CD4-positive, alpha-beta T cell (primary cell): Measurements from ENCODE around the gene SAMD8. TPM values are rescaled to one million over a fixed set of nuclear protein-coding genes. Genes with fewer than 3 reads are reported as not detected.
"Not testable (repeated sequence)": the region's sequence is repeated elsewhere in the genome, so short reads cannot be mapped to it uniquely, and the experiment has no call there.

ENCODE experiments used
- ATAC-seq: fragments of 200-7000 bp; cut with Tn5 transposase; one replicate; pipeline ENCODE4 v1.10.0; 2022; ENCODE audit warnings: mild to moderate bottlenecking; ENCODE audit not compliant: poor library complexity
- CTCF ChIA-PET: fragments of 350-600 bp; sonication (Branson Sonifier 250); formaldehyde crosslinking; loops from one replicate; lab custom pipeline; 2021; ENCODE audit warnings: antibody characterized with exemption, inconsistent platforms; lab: Charles Lee
- POLR2A ChIA-PET: fragments of 350-600 bp; sonication (Branson Sonifier 250); formaldehyde crosslinking; loops from one replicate; lab custom pipeline; 2021; ENCODE audit warnings: antibody characterized with exemption, inconsistent platforms; lab: Charles Lee
- DNase-seq, 14 experiments: peaks; one replicate each; pipeline ENCODE4 v3.0.0-alpha.2; 2013 to 2020; ENCODE audit warnings: mixed read lengths in 2 of 14
- H3K27ac ChIP-seq, 2 donors: one replicate each; pipeline versions ENCODE4 v1.5.1 to v1.7.0; 2013; ENCODE audit warnings: low read length in 2 of 2, low read depth in 1 of 2, mild to moderate bottlenecking in 1 of 2
- H3K27me3 ChIP-seq, 2 experiments: 1 replicate in 1 of 2; 2 replicates in 1 of 2; pipeline versions ENCODE4 v1.6.1 to v1.7.0; 2013; ENCODE audit warnings: low read length in 2 of 2, control low read depth in 1 of 2, mild to moderate bottlenecking in 1 of 2, moderate library complexity in 1 of 2; ENCODE audit not compliant: insufficient read depth in 2 of 2, control insufficient read depth in 1 of 2
- H3K36me3 ChIP-seq: one replicate; pipeline ENCODE4 v1.6.1; 2013; ENCODE audit warnings: low read length, control low read depth; ENCODE audit not compliant: insufficient read depth
- H3K4me1 ChIP-seq: one replicate; pipeline ENCODE4 v1.6.1; 2013; ENCODE audit warnings: low read length, control low read depth; ENCODE audit not compliant: insufficient read depth
- H3K4me3 ChIP-seq: one replicate; pipeline ENCODE4 v1.5.1; 2013; ENCODE audit warnings: mild to moderate bottlenecking, low read length, moderate library complexity
- H3K9me3 ChIP-seq, 2 experiments: 1 replicate in 1 of 2; 2 replicates in 1 of 2; pipeline versions ENCODE4 v1.6.1 to v1.7.0; 2013; ENCODE audit warnings: low read length in 2 of 2, mild to moderate bottlenecking in 2 of 2, control low read depth in 1 of 2, moderate library complexity in 1 of 2; ENCODE audit not compliant: control insufficient read depth in 1 of 2, insufficient read depth in 1 of 2
- H3K27ac Mint-ChIP-seq: one replicate; pipeline ENCODE4 v1.8.0; 2020; ENCODE audit warnings: mixed read lengths
- H3K27me3 Mint-ChIP-seq: one replicate; pipeline ENCODE4 v1.8.0; 2021; ENCODE audit warnings: mixed read lengths
- H3K36me3 Mint-ChIP-seq: one replicate; pipeline ENCODE4 v1.8.0; 2021; ENCODE audit warnings: low read depth, mixed read lengths
- H3K4me1 Mint-ChIP-seq: one replicate; pipeline ENCODE4 v1.8.0; 2021; ENCODE audit warnings: low read depth, mixed read lengths
- H3K4me3 Mint-ChIP-seq: one replicate; pipeline ENCODE4 v1.8.0; 2020; ENCODE audit warnings: mild to moderate bottlenecking, mixed read lengths
- H3K9me3 Mint-ChIP-seq: one replicate; pipeline ENCODE4 v1.8.0; 2020; ENCODE audit warnings: mixed read lengths
- intact Hi-C, 2 experiments: fragments of 100-400 bp; cut with DNase I in 1 of 2; cut with micrococcal nuclease in 1 of 2; formaldehyde crosslinking; loops; one replicate each; pipeline versions ENCODE4 v1.15.1 to v1.9.0; 2023 to 2025; cut with DNase I, micrococcal nuclease
- total RNA-seq, 174 experiments: library from RNA in 2 of 174; stranded (reverse) in 2 of 174; gene quantifications; one replicate each; pipeline ENCODE4 v1.2.3 and lab custom pipeline; 2021 to 2026
- TF ChIP-seq, protein P1 (sequence below): fragments of 200-600 bp; IDR thresholded peaks from one replicate; pipeline ENCODE4 v1.8.0; 2022; ENCODE audit warnings: antibody characterized with exemption, mild to moderate bottlenecking

Gene SAMD8
- total RNA-seq, 2 experiments from 2014 or later = 34.1 to 37.4 TPM

DNA sequence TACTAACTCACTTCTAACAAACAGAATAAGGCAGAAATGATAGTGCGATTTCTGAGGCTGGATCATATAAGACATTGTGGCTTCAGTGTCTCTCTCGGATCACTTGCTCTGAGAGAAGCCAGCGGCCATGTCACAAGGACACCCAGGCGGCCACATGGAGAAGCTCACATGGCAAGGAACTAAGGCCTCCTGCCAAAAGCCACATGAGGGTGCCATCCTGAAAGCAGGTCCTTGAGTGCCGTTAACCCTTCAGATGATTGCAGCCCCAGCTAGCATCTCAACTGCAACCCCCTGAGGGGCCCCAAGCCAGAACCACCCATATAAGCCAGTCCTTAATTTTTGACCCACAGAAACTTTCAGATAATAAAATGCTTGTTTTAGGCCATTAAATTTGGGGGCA lies 92.3 kb downstream of the SAMD8 start:
- Mint-ChIP-seq H3K4me1 (no peaks in the 10 kb centered on the region), H3K36me3 (no peaks in the 10 kb centered on the region), H3K4me3 (no peak overlapping the region), H3K27ac (peak overlapping the region; percentile 27), H3K27me3 (no peaks in the 10 kb centered on the region), H3K9me3 (no peaks in the 10 kb centered on the region)
- Histone ChIP-seq H3K4me1 (no peaks in the 10 kb centered on the region), H3K9me3 (no peaks in the 10 kb centered on the region), H3K4me3 (no peak overlapping the region), H3K27me3 (no peaks in the 10 kb centered on the region), H3K36me3 (no peaks in the 10 kb centered on the region), H3K27ac (no peak overlapping the region)
- POLR2A ChIA-PET = interaction anchor here (1.0 to 1.2 kb wide), 3 partner anchors 9 to 1027 kb away, joined by 3 to 6 read pairs (median 4); no protein-coding TSS in a partner anchor
- TF ChIP-seq, protein P1, sequence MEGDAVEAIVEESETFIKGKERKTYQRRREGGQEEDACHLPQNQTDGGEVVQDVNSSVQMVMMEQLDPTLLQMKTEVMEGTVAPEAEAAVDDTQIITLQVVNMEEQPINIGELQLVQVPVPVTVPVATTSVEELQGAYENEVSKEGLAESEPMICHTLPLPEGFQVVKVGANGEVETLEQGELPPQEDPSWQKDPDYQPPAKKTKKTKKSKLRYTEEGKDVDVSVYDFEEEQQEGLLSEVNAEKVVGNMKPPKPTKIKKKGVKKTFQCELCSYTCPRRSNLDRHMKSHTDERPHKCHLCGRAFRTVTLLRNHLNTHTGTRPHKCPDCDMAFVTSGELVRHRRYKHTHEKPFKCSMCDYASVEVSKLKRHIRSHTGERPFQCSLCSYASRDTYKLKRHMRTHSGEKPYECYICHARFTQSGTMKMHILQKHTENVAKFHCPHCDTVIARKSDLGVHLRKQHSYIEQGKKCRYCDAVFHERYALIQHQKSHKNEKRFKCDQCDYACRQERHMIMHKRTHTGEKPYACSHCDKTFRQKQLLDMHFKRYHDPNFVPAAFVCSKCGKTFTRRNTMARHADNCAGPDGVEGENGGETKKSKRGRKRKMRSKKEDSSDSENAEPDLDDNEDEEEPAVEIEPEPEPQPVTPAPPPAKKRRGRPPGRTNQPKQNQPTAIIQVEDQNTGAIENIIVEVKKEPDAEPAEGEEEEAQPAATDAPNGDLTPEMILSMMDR = no peak
- DNase-seq = no peak
- intact Hi-C loops = no loop called here
- no peak for ATAC-seq
- CTCF ChIA-PET = interaction anchor here (1.4 to 4.0 kb wide), 3 partner anchors 16 to 32 kb away, joined by 4 to 15 read pairs (median 8); partner anchors contain the start of gene COMTD1

DNA sequence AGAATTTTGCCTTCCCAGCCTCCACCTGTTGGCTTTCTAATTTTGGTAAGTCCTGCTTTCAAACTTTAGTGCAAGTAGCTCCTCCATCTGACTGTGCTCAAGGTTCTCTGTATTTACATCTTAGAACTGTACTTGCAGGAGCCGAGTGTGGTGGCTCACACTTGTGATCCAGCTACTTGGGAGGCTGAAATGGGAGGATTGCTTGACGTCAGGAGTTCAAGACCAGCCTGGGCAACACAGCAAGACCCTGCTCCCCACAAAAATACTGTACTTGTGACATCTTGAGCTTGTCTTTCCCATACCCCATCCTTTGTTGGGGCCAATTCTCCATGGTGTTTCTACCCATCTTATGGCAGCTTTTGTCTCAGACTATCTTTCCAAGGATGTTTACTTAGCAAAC lies 94.5 kb downstream of the SAMD8 start:
- no peaks in the 10 kb centered on the region for H3K9me3 Mint-ChIP-seq
- ChIA-PET CTCF (interaction anchor here (0.6 to 4.0 kb wide), 5 partner anchors 12 to 141 kb away, joined by 3 to 15 read pairs (median 5); partner anchors contain the start of gene COMTD1), POLR2A (no interaction called here)
- peaks cover 8% of the 10 kb centered on the region for H3K4me1 ChIP-seq
- no peaks in the 10 kb centered on the region for H3K9me3 ChIP-seq
- H3K36me3 Mint-ChIP-seq = peaks cover 6% of the 10 kb centered on the region
- DNase-seq = no peak
- H3K27me3 Mint-ChIP-seq = no peaks in the 10 kb centered on the region
- no peak overlapping the region for H3K27ac Mint-ChIP-seq
- TF ChIP-seq, protein P1 = no peak
- no peak overlapping the region for H3K27ac ChIP-seq
- peaks cover 4% of the 10 kb centered on the region for H3K4me1 Mint-ChIP-seq
- H3K4me3 ChIP-seq = no peak overlapping the region
- intact Hi-C loops = no loop called here
- ATAC-seq = no peak
- no peaks in the 10 kb centered on the region for H3K36me3 ChIP-seq
- no peaks in the 10 kb centered on the region for H3K27me3 ChIP-seq
- H3K4me3 Mint-ChIP-seq = no peak overlapping the region

DNA sequence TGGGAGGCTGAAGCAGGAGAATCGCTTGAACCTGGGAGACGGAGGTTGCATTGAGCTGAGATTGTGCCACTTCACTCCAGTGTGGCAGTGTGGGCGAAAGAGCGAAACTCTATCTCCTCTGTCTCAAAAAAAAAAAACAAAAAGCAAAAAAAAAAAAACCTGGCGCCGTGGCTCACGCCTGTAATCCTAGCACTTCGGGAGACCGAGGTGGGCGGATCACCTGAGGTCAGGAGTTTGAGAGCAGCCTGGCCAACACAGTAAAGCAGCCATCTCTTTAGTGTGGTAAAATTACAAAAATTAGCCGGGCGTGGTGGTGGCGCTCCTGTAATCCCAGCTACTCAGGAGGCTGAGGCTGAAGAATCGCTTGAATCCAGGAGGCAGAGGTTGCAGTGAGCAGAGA lies 95.2 kb downstream of the SAMD8 start:
- H3K9me3 Mint-ChIP-seq, intact Hi-C loops, H3K27ac ChIP-seq, H3K27me3 ChIP-seq, H3K4me3 ChIP-seq, H3K36me3 ChIP-seq, DNase-seq, ATAC-seq, H3K4me1 Mint-ChIP-seq, H3K9me3 ChIP-seq, POLR2A ChIA-PET, H3K27me3 Mint-ChIP-seq, H3K4me3 Mint-ChIP-seq: not testable (repeated sequence)
- peaks cover 12% of the 10 kb centered on the region for H3K36me3 Mint-ChIP-seq
- H3K27ac Mint-ChIP-seq = peak overlapping the region; percentile 99
- CTCF ChIA-PET = interaction anchor here (0.7 to 4.0 kb wide), 5 partner anchors 19 to 142 kb away, joined by 4 to 15 read pairs (median 5); partner anchors contain the start of gene COMTD1
- peaks cover 12% of the 10 kb centered on the region for H3K4me1 ChIP-seq
